HEK293 (cell line): Measurements from ENCODE around the gene ELF3.

Experiments used
- BCL11B ChIP-seq: fragments of 450-650 bp; formaldehyde crosslinking; IDR thresholded peaks from 2 replicates; pipeline ENCODE4 v1.5.1; 2016; ENCODE audit warnings: low read depth, missing biosample characterization, missing genetic modification characterization
- HOXC10 ChIP-seq: sonication (generic); formaldehyde crosslinking; IDR thresholded peaks from 2 replicates; pipeline ENCODE4 v1.8.1; 2023; ENCODE audit warnings: mild to moderate bottlenecking, missing genetic modification reagents
- KLF9 ChIP-seq: fragments of 450-650 bp; formaldehyde crosslinking; IDR thresholded peaks from 2 replicates; pipeline ENCODE4 v1.5.1; 2016; ENCODE audit warnings: missing biosample characterization, missing genetic modification characterization, low read depth
- MZF1 ChIP-seq: fragments of 450-650 bp; formaldehyde crosslinking; IDR thresholded peaks from 2 replicates; pipeline ENCODE4 v1.5.1; 2017; ENCODE audit warnings: missing biosample characterization, missing genetic modification characterization, borderline replicate concordance
- YY2 ChIP-seq: fragments of 450-650 bp; formaldehyde crosslinking; IDR thresholded peaks from 2 replicates; pipeline ENCODE4 v1.5.1; 2016; ENCODE audit warnings: missing biosample characterization, missing genetic modification characterization
- ZBTB20 ChIP-seq: fragments of 450-650 bp; formaldehyde crosslinking; IDR thresholded peaks from 2 replicates; pipeline ENCODE4 v1.5.1; 2016; ENCODE audit warnings: missing biosample characterization, missing genetic modification characterization
- ZBTB21 ChIP-seq: fragments of 450-650 bp; formaldehyde crosslinking; IDR thresholded peaks from 2 replicates; pipeline ENCODE4 v1.5.1; 2017; ENCODE audit warnings: missing biosample characterization, missing genetic modification characterization
- ZEB2 ChIP-seq: fragments of 450-650 bp; formaldehyde crosslinking; IDR thresholded peaks from 2 replicates; pipeline ENCODE4 v1.5.1; 2016; ENCODE audit warnings: missing biosample characterization, missing genetic modification characterization
- ZFHX2 ChIP-seq: fragments of 450-650 bp; formaldehyde crosslinking; conservative IDR thresholded peaks from 2 replicates; pipeline ENCODE4 v1.5.1; 2016; ENCODE audit warnings: missing biosample characterization, missing genetic modification characterization
- ZFP3 ChIP-seq: fragments of 450-650 bp; formaldehyde crosslinking; IDR thresholded peaks from 2 replicates; pipeline ENCODE4 v1.5.1; 2016; ENCODE audit warnings: low read depth, missing biosample characterization, missing genetic modification characterization
- ZFP41 ChIP-seq: fragments of 450-650 bp; formaldehyde crosslinking; IDR thresholded peaks from 2 replicates; pipeline ENCODE4 v1.5.1; 2016; ENCODE audit warnings: missing biosample characterization, missing genetic modification characterization, borderline replicate concordance
- ZNF157 ChIP-seq: fragments of 450-650 bp; formaldehyde crosslinking; IDR thresholded peaks from 2 replicates; pipeline ENCODE4 v1.5.1; 2016; ENCODE audit warnings: missing biosample characterization, missing genetic modification characterization
- ZNF169 ChIP-seq: fragments of 450-650 bp; formaldehyde crosslinking; IDR thresholded peaks from 2 replicates; pipeline ENCODE4 v1.5.1; 2016; ENCODE audit warnings: missing biosample characterization, missing genetic modification characterization
- ZNF184 ChIP-seq: fragments of 450-650 bp; IDR thresholded peaks from 2 replicates; pipeline ENCODE4 v1.5.1; 2018; ENCODE audit warnings: missing biosample characterization, mild to moderate bottlenecking, missing genetic modification characterization
- ZNF223 ChIP-seq: fragments of 450-650 bp; formaldehyde crosslinking; IDR thresholded peaks from 2 replicates; pipeline ENCODE4 v1.5.1; 2016; ENCODE audit warnings: missing biosample characterization, missing genetic modification characterization
- ZNF248 ChIP-seq: fragments of 450-650 bp; formaldehyde crosslinking; IDR thresholded peaks from 2 replicates; pipeline ENCODE4 v1.5.1; 2017; ENCODE audit warnings: missing biosample characterization, missing genetic modification characterization
- ZNF350 ChIP-seq: fragments of 450-650 bp; formaldehyde crosslinking; IDR thresholded peaks from 2 replicates; pipeline ENCODE4 v1.5.0; 2017; ENCODE audit warnings: missing biosample characterization, mild to moderate bottlenecking, missing genetic modification characterization
- ZNF366 ChIP-seq: fragments of 450-650 bp; formaldehyde crosslinking; conservative IDR thresholded peaks from 2 replicates; pipeline ENCODE4 v1.5.1; 2016; ENCODE audit warnings: missing biosample characterization, missing genetic modification characterization
- ZNF37A ChIP-seq: fragments of 450-650 bp; IDR thresholded peaks from 2 replicates; pipeline ENCODE4 v1.5.1; 2018; ENCODE audit warnings: missing biosample characterization, missing genetic modification characterization
- ZNF391 ChIP-seq: fragments of 450-650 bp; formaldehyde crosslinking; IDR thresholded peaks from 2 replicates; pipeline ENCODE4 v1.5.1; 2016; ENCODE audit warnings: low read depth, missing biosample characterization, missing genetic modification characterization, borderline replicate concordance
- ZNF521 ChIP-seq: fragments of 450-650 bp; formaldehyde crosslinking; IDR thresholded peaks from 2 replicates; pipeline ENCODE4 v1.5.1; 2017; ENCODE audit warnings: missing biosample characterization, mild to moderate bottlenecking, missing genetic modification characterization
- ZNF560 ChIP-seq: fragments of 450-650 bp; formaldehyde crosslinking; IDR thresholded peaks from 2 replicates; pipeline ENCODE4 v1.5.1; 2017; ENCODE audit warnings: missing biosample characterization, missing genetic modification characterization, borderline replicate concordance
- ZNF621 ChIP-seq: fragments of 450-650 bp; formaldehyde crosslinking; IDR thresholded peaks from 2 replicates; pipeline ENCODE4 v1.5.1; 2017; ENCODE audit warnings: missing biosample characterization, missing genetic modification characterization
- ZNF623 ChIP-seq: fragments of 450-650 bp; formaldehyde crosslinking; IDR thresholded peaks from 2 replicates; pipeline ENCODE4 v1.5.1; 2016; ENCODE audit warnings: missing biosample characterization, missing genetic modification characterization
- ZNF629 ChIP-seq: fragments of 450-650 bp; formaldehyde crosslinking; IDR thresholded peaks from 2 replicates; pipeline ENCODE4 v1.5.1; 2017; ENCODE audit warnings: missing biosample characterization, missing genetic modification characterization
- ZNF658 ChIP-seq: fragments of 450-650 bp; formaldehyde crosslinking; IDR thresholded peaks from 2 replicates; pipeline ENCODE4; 2016; ENCODE audit warnings: missing biosample characterization, missing genetic modification characterization
- ZNF677 ChIP-seq: fragments of 450-650 bp; IDR thresholded peaks from 2 replicates; pipeline ENCODE4 v1.5.0; 2018; ENCODE audit warnings: missing biosample characterization, mild to moderate bottlenecking, missing genetic modification characterization, moderate library complexity
- ZNF791 ChIP-seq: fragments of 450-650 bp; formaldehyde crosslinking; IDR thresholded peaks from 2 replicates; pipeline ENCODE4 v1.5.1; 2016; ENCODE audit warnings: missing biosample characterization, missing genetic modification characterization
- ZSCAN23 ChIP-seq: fragments of 450-650 bp; formaldehyde crosslinking; IDR thresholded peaks from 2 replicates; pipeline ENCODE4 v1.5.1; 2016; ENCODE audit warnings: missing biosample characterization, missing genetic modification characterization
- TF ChIP-seq, protein P1 (sequence below): fragments of 450-650 bp; formaldehyde crosslinking; IDR thresholded peaks from 2 replicates; pipeline ENCODE4 v1.5.1; 2016; ENCODE audit warnings: missing biosample characterization, missing genetic modification characterization
- TF ChIP-seq, protein P2 (sequence below): fragments of 450-650 bp; formaldehyde crosslinking; IDR thresholded peaks from 2 replicates; pipeline ENCODE4 v1.5.1; 2016; ENCODE audit warnings: missing biosample characterization, missing genetic modification characterization
- TF ChIP-seq, protein P3 (sequence below): sonication (generic); formaldehyde crosslinking; IDR thresholded peaks from 2 replicates; pipeline ENCODE4 v1.8.1; 2022; ENCODE audit warnings: mild to moderate bottlenecking, moderate library complexity, missing genetic modification reagents
- TF ChIP-seq, protein P4 (sequence below): fragments of 450-650 bp; formaldehyde crosslinking; IDR thresholded peaks from 2 replicates; pipeline ENCODE4 v1.5.1; 2017; ENCODE audit warnings: missing biosample characterization, mild to moderate bottlenecking, missing genetic modification characterization, moderate library complexity
- TF ChIP-seq, protein P5 (sequence below): fragments of 450-650 bp; formaldehyde crosslinking; optimal IDR thresholded peaks from 2 replicates; pipeline ENCODE3; 2016; ENCODE audit warnings: missing biosample characterization, mild to moderate bottlenecking, missing genetic modification characterization
- TF ChIP-seq, protein P6 (sequence below): fragments of 450-650 bp; formaldehyde crosslinking; IDR thresholded peaks from 2 replicates; pipeline ENCODE4 v1.5.1; 2016; ENCODE audit warnings: missing biosample characterization, missing genetic modification characterization

The ELF3 gene

DNA sequence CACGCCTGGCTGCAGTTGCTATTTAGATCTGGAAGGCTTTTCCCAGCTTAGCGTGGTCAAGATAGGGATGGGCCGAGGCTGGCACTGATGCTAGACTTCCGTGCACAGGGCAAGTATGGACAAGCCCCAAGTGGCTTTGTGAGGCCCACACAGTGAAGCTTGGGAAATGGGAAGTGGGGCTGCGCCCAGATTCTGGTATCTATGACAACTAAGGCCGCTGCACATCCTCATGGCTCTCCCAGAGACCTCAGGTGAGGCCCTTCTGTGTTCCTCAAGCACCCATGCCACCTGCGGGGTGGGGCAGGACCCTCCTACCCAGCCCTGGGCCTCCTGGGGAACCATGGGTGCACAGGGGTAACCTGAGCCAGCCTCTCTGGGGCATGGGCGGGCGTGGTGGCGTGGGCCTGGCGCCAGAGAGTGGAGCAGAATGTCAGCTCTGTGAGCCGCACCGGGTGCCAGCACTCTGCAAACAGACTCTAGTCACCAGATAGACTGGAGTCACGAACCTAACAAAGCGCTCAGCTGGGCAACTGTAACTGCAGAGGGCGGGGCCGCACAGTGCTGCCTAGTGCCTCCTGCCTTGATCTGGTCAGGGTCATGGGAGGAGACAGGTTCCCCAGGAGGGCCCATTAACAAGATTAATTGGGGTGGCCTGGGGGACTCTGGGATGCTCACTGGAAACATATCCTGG lies 46.4 kb downstream of the ELF3 start (continued):
- TF ChIP-seq, protein P1, sequence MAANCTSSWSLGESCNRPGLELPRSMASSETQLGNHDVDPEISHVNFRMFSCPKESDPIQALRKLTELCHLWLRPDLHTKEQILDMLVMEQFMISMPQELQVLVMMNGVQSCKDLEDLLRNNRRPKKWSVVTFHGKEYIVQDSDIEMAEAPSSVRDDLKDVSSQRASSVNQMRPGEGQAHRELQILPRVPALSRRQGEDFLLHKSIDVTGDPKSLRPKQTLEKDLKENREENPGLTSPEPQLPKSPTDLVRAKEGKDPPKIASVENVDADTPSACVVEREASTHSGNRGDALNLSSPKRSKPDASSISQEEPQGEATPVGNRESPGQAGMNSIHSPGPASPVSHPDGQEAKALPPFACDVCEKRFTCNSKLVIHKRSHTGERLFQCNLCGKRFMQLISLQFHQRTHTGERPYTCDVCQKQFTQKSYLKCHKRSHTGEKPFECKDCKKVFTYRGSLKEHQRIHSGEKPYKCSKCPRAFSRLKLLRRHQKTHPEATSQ (tag by site-specific recombination): no peak
- TF ChIP-seq ZSCAN23 (tag by site-specific recombination) (no peak), ZEB2 (tag by site-specific recombination) (peak; percentile 16; the same call in 1 of the 2 replicates), ZNF248 (tag by site-specific recombination) (no peak), ZBTB20 (peak; percentile 36; the same call in 1 of the 2 replicates), BCL11B (tag by site-specific recombination) (no peak), ZNF366 (tag by site-specific recombination) (no peak), ZNF391 (tag by site-specific recombination) (no peak), ZNF184 (no peak), ZNF677 (no peak), ZNF37A (no peak), ZNF791 (tag by site-specific recombination) (no peak), ZNF560 (tag by site-specific recombination) (no peak), ZNF621 (tag by site-specific recombination) (no peak), HOXC10 (CRISPR knock-in tag) (no peak), ZNF629 (tag by site-specific recombination) (no peak), ZNF658 (tag by site-specific recombination) (no peak), ZNF623 (tag by site-specific recombination) (no peak), ZNF157 (tag by site-specific recombination) (no peak), MZF1 (tag by site-specific recombination) (no peak), ZBTB21 (no peak), ZFP3 (tag by site-specific recombination) (no peak), ZNF350 (tag by site-specific recombination) (no peak), ZFHX2 (tag by site-specific recombination) (peak; percentile 90), ZNF169 (tag by site-specific recombination) (no peak), ZNF521 (tag by site-specific recombination) (no peak), KLF9 (tag by site-specific recombination) (peak; percentile 20; the same call in 1 of the 2 replicates), ZFP41 (no peak), YY2 (tag by site-specific recombination) (no peak), ZNF223 (no peak)
- TF ChIP-seq, protein P2, sequence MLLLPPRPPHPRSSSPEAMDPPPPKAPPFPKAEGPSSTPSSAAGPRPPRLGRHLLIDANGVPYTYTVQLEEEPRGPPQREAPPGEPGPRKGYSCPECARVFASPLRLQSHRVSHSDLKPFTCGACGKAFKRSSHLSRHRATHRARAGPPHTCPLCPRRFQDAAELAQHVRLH: no peak
- TF ChIP-seq, protein P3, sequence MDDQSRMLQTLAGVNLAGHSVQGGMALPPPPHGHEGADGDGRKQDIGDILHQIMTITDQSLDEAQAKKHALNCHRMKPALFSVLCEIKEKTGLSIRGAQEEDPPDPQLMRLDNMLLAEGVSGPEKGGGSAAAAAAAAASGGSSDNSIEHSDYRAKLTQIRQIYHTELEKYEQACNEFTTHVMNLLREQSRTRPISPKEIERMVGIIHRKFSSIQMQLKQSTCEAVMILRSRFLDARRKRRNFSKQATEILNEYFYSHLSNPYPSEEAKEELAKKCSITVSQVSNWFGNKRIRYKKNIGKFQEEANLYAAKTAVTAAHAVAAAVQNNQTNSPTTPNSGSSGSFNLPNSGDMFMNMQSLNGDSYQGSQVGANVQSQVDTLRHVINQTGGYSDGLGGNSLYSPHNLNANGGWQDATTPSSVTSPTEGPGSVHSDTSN (CRISPR knock-in tag): no peak
- TF ChIP-seq, protein P4, sequence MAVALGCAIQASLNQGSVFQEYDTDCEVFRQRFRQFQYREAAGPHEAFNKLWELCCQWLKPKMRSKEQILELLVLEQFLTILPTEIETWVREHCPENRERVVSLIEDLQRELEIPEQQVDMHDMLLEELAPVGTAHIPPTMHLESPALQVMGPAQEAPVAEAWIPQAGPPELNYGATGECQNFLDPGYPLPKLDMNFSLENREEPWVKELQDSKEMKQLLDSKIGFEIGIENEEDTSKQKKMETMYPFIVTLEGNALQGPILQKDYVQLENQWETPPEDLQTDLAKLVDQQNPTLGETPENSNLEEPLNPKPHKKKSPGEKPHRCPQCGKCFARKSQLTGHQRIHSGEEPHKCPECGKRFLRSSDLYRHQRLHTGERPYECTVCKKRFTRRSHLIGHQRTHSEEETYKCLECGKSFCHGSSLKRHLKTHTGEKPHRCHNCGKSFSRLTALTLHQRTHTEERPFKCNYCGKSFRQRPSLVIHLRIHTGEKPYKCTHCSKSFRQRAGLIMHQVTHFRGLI: peak; percentile 32; the same call in 1 of the 2 replicates
- TF ChIP-seq, protein P5, sequence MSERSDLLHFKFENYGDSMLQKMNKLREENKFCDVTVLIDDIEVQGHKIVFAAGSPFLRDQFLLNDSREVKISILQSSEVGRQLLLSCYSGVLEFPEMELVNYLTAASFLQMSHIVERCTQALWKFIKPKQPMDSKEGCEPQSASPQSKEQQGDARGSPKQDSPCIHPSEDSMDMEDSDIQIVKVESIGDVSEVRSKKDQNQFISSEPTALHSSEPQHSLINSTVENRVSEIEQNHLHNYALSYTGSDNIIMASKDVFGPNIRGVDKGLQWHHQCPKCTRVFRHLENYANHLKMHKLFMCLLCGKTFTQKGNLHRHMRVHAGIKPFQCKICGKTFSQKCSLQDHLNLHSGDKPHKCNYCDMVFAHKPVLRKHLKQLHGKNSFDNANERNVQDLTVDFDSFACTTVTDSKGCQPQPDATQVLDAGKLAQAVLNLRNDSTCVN (tag by site-specific recombination): peak; percentile 8
- TF ChIP-seq, protein P6, sequence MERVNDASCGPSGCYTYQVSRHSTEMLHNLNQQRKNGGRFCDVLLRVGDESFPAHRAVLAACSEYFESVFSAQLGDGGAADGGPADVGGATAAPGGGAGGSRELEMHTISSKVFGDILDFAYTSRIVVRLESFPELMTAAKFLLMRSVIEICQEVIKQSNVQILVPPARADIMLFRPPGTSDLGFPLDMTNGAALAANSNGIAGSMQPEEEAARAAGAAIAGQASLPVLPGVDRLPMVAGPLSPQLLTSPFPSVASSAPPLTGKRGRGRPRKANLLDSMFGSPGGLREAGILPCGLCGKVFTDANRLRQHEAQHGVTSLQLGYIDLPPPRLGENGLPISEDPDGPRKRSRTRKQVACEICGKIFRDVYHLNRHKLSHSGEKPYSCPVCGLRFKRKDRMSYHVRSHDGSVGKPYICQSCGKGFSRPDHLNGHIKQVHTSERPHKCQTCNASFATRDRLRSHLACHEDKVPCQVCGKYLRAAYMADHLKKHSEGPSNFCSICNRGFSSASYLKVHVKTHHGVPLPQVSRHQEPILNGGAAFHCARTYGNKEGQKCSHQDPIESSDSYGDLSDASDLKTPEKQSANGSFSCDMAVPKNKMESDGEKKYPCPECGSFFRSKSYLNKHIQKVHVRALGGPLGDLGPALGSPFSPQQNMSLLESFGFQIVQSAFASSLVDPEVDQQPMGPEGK (tag by site-specific recombination): peak; percentile 65
